GM12891 (cell line): ENCODE measurements around the gene ANAPC13.

Experiments
- PAX5 ChIP-seq: IDR thresholded peaks from 2 replicates; pipeline ENCODE4 v1.6.1; 2011; ENCODE audit warnings: low read length, moderate library complexity, mild to moderate bottlenecking; ENCODE audit not compliant: insufficient read depth, severe bottlenecking
- POLR2A ChIP-seq: IDR thresholded peaks from 2 replicates; pipeline ENCODE4 v1.6.1; 2011; ENCODE audit warnings: low read depth, low read length, control low read depth
- POLR2AphosphoS5 ChIP-seq: IDR thresholded peaks from 2 replicates; pipeline ENCODE4 v1.6.1; 2011; ENCODE audit warnings: low read depth, low read length, control low read depth
- POU2F2 ChIP-seq: IDR thresholded peaks from 2 replicates; pipeline ENCODE4 v1.6.1; 2011; ENCODE audit warnings: low read depth, mild to moderate bottlenecking, control low read depth, low read length, moderate library complexity
- SPI1 ChIP-seq: IDR thresholded peaks from 2 replicates; pipeline ENCODE4 v1.6.1; 2011; ENCODE audit warnings: low read depth, low read length, control low read depth
- TAF1 ChIP-seq: IDR thresholded peaks from 2 replicates; pipeline ENCODE4 v1.6.1; 2011; ENCODE audit warnings: low read depth, low read length, control low read depth

- TF ChIP-seq SPI1 (no peak), POLR2AphosphoS5 (no peak), POLR2A (no peak), TAF1 (no peak), POU2F2 (no peak), PAX5 (no peak)
These were observed 11.8 kb downstream of the ANAPC13 start for GRCh38 chr3:134473868-134474546.
